Dedifferentiated amniotic fluid mesenchymal stem cell (primary cell): ENCODE measurements around the gene TNFSF8.

Source experiments
- DNase-seq: peaks from one replicate; pipeline ENCODE4 v3.0.0-alpha.2; 2016; ENCODE audit errors: extremely low spot score

TNFSF8 gene

GRCh38 chr9:114905170-114905940, 25.0 kb downstream of the TNFSF8 start:
- no peak for DNase-seq

DNA sequence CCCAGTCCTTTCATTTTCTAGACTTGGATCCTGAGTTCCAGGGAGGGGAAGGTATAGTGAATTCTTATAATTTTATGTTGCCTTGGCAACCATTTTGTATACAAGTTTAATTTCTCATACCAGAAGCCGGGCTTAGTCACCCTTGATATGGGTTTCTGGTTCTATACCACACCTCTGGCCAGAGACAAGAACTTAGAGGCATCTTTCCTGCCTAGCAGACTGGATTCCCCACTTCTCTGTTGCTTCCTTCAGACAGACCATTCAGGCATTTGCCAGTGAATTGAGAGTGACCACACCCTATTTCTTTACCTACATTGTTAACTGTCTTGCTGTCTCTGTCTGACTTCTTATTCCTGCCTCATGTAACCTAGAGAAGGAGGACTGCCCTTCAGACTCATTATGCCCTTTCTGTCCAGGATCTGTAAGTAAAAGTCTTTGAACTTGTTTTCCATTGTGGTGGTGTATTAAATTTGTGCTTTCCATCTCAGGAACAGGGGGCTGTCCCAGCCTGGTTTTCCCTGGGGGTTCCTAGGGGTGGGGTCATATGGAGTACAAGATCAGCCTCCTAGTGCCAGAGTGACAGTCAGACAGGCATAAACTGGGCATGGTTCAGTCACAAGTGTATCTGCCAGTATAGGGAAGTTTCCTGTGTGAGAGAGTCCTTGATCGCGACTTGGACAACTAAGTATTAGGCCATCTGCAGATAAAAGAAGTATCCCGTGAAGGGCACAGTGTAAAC, 27.4 kb downstream of the TNFSF8 start:
- DNase-seq = no peak

DNA sequence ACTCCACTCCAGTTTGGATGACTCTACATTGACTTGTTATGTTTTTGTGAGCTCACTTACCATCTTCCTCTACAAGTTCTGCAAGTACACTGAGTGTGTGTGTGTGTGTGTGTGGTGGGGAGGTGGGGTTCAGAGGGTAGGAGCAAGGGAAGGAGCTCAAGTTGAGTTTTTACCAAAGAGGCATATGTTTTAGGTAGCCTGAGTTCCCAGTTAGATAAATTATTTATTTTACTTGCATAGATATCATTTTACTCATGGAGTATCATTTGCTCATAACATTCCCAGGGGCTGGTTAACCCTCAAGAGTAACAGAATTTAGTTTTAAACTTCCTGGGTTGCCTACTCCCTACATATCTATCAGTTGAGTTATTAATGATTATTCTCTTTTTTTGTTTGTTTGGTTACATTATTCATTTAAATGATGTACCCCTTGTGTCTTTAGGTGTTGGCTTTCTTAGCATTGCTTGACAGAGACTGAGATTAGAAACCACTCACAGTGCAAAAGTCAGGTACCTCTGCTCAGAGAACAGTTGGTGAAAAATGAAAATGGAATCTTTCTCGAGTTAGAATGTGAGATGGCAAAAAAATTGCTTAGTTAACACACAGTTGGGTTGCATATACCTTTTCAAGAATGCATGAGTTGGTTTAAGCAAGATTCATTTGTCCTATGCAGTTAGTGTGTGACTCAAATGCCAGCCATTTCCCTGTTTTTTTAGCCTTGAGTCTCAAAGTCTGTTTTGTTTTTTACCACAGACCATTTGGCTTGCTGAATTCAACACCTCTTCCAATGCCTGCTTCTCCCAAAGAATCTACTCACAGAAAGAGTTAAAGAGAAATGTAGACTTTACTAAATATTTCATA, 29.2 kb downstream of the TNFSF8 start:
- no peak for DNase-seq

DNA sequence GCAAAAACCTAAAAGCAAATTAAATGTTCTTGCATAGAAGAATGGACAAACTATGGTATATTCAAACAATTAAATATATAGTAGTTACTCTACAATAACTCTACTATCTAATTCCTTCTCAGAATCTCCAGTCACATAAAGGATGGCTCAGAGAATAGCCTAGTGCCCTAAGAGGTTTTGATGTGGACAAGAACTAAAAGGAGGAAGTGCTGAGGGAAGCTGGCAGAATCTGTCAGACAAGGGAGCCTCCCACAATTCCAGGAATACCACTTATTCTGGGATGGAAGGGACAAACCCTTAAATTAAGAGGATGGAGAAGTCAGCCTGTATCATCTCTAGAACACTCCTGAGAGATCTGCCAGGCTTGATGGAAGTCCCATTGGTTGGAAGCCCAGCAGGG, 30.4 kb downstream of the TNFSF8 start:
- DNase-seq = no peak

DNA sequence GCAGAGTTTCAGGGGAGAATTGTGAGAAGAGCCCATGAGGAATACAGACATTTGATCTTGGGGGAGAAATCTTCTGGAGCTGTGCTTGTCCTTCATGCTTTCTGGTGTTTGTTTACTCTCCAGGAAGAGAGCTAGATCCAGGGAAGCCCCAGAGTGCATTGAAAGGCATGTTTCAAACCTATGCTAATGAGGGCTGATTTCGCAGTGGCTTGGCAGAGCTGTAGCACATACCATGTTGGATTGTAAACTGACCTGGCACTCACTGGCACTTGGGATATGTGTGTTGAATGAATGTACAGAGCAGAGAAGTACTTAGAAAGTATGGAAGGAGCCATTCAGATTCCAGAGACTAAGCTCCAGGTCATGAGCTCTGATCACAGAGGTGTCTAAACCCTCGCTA, 30.9 kb downstream of the TNFSF8 start:
- DNase-seq = no peak

GRCh38 chr9:114898741-114899140, 31.6 kb downstream of the TNFSF8 start:
- DNase-seq = no peak

GRCh38 chr9:114897196-114897595, 33.2 kb downstream of the TNFSF8 start:
- DNase-seq = no peak

DNA sequence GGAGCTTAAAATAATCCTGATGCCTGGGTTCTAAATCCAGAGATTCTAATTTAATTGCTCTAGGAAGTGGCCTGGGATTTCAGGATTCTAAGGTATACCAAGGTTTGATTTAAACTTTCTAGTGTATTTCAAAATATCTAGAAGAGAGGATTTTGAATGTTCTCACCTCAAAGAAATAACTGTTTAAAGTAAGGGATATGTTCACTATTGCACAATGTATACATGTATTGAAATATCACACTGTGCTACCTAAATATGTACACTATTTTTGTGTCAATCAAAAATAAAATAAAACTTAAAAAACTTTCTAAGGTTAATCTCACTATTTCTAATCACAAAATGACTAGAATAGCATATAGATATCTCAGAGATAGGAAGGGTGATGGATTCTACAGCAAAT, 34.0 kb downstream of the TNFSF8 start:
- DNase-seq = no peak

GRCh38 chr9:114895521-114895991, 34.8 kb downstream of the TNFSF8 start:
- DNase-seq = no peak

- DNase-seq = peak; percentile 96
These were observed 35.6 kb downstream of the TNFSF8 start for GRCh38 chr9:114894609-114895433.

DNA sequence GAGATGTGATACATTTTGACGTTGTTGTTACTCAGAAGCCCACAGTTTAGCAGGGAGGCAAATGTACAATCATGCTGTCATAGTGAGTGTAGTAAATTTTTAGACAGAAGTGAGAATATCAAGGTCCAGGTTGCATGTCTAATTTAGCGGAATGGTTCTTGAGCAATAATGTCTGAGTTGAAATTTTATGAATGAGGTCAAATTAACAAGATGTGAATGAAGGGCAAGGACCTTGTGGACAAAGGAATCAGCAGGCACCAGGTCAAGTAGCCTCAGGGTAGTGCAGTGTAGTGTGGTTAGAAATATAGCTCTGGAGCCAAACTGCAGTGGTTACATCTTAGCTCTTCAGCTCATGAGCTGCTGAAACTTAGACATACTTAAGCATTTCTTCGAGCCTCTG, 36.2 kb downstream of the TNFSF8 start:
- DNase-seq = no peak

DNA sequence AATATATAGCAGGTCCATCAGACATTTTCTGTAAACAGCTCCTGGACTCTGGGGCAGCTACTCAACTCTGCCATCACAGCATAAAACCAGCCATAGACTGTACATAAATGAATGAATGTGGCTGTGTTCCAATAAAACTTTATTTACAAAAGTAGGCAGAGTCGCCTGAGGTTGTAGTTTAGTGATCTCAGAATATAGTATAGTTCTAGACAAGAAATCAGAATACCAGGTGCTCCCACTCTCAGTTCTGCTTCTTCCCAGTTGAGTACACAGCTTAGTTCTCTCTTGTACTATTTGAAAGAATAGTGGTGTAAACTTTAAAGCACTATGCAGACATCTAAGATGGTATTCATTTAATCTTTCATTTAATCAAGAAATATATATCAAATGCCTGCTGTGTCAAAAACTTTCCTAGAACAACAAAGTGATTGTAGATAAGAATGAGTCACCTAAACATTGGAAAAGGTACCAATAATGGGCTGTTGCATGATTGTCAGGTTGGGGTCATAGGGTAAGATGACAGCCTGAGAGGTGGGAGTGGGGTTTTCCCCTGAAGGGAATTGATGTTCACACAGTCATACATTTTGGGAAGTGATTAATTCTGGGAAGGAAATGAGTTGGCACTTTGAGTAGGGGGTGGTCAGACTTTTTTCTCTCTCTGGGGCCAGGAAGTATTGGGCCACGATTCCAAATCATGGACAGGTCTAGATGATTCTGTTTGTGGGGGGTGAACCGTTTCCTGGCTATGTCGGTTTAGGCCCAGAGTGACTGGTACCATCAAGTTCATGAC, 37.0 kb downstream of the TNFSF8 start:
- no peak for DNase-seq

DNA sequence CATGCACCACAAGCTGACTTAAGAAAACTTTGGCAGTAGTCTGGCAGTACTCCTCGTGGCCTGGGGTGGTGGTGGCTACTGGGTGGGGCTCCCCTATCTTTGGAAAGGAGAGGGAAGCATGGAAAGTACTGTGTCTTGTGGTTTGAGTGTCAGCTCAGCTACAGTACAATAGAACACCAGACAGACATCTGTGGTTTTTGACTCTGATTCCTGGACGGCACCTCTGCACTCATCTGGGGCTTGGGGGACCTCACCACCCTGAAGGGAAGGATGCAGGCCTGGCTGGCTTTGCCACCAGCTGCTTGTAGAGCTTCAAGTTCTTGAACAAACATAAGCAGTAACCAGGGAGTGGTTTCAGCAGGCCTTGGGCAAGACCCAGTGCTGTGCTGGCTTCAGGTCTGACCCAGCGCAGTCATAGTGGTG, 40.6 kb downstream of the TNFSF8 start:
- DNase-seq = no peak

DNA sequence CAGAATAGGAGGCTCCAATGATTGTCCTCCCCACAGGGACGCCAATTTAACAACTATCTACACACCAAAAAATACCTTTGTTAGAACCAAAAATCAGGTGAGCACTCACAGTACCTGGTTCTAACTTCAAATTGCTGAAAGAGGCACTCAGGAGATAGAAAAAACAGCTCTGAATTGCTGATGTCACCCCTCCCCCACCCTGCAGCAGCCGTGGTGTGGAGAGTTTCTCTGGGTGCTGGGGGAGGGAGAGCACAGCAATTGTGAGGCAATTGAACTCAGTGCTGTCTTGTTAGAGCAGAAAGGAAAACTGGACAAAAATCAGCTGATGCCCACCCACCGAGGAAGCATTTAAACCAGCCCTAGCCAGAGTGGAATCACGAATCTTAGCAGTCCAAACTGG, 41.8 kb downstream of the TNFSF8 start:
- no peak for DNase-seq

- DNase-seq = no peak
These were observed 42.4 kb downstream of the TNFSF8 start for GRCh38 chr9:114887963-114888362.

DNA sequence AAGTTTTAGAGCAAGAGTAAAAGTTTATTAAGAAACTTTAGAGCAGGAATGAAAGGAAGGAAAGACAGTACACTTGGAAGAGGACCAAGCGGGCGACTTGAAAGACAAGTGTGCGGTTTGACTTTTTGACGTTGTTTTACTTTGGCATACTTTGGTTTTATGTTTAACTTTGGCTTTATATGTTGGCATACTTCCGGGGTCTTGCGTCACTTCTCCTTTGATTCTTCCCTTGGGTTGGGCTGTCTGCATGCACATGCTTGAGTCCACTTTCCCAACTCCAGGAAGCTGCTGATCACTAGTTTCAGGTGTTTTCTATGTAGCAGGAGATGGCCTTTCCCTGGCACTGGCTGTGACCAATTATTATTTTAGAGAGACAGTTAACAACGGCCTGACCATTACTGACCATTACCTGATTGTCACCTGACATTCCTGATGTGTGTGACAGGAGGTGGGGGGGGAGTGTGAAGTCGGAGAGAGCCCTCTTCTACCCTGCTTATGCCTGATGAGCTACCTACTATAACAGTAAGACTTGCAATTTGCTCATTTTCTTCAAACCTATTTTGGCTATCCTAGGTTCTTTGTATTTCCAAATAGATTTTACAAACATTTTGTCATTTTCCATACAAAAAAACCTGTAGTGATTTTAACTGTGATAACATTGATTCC, 45.5 kb downstream of the TNFSF8 start:
- DNase-seq = no peak

GRCh38 chr9:114883709-114884108, 46.7 kb downstream of the TNFSF8 start:
- DNase-seq = no peak

DNA sequence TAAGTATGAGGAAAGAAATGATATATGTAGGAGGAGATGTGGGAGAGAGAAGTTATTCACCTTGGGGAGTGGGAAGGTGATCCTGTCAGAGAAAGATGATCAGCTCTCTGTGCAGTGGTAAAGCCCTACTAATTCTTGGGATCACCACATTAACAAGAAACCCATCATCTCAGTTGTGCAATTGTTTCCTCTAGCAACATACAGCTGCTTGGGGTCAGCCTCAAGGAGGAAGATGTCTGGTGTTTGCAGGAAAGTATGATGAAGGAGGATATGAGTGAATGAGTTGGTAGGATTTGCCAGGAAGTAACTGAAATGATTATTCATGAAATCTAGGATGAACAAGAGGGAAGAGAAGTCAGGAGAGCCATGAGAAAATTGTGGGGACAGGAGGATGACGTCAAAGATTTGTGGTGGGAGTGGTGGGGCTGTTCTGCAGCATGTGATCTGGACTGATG, 50.1 kb downstream of the TNFSF8 start:
- no peak for DNase-seq

GRCh38 chr9:114878879-114879564, 51.4 kb downstream of the TNFSF8 start:
- no peak for DNase-seq
